IMR-90 (cell line): ENCODE data around the gene CHMP1B. TPM values are rescaled to one million over a fixed set of nuclear protein-coding genes. Genes with fewer than 3 reads are reported as not detected.

ENCODE experiments used
- ATAC-seq: fragments of 200-7000 bp; cut with Tn5 transposase; 2 replicates; pipeline ENCODE4 v1.9.1; 2020; ENCODE audit warnings: low read depth, mild to moderate bottlenecking, moderate library complexity
- BruUV-seq: library from RNA; stranded (reverse); fragments of 400-500 nt; replicated peaks from 2 replicates; lab custom pipeline; 2021; lab: Mats Ljungman, UMichigan
- CTCF ChIA-PET: fragments of 300-600 bp; formaldehyde crosslinking; extraction: SDS; loops from one replicate; lab custom pipeline; 2021; ENCODE audit warnings: antibody characterized with exemption; lab: Yijun Ruan, JAX
- POLR2A ChIA-PET: fragments of 300-600 bp; sonication (Branson Sonifier 250); formaldehyde crosslinking; loops from one replicate; lab custom pipeline; 2022; ENCODE audit warnings: antibody characterized with exemption; ENCODE audit not compliant: unreplicated experiment; lab: Charles Lee
- DNase-seq: peaks from one replicate; pipeline ENCODE4 v3.0.0; 2013
- H2AFZ ChIP-seq: replicated peaks from 2 replicates; pipeline ENCODE3; 2013; ENCODE audit warnings: low read length, mild to moderate bottlenecking; ENCODE audit not compliant: poor library complexity
- H2AK5ac ChIP-seq: 2 replicates; pipeline ENCODE4 v1.6.1; 2013; ENCODE audit warnings: low read depth, low read length, inconsistent platforms
- H2AK9ac ChIP-seq: replicated peaks from 2 replicates; pipeline ENCODE3; 2013; ENCODE audit warnings: mild to moderate bottlenecking, low read depth, low read length, moderate library complexity; ENCODE audit not compliant: poor library complexity
- H2BK120ac ChIP-seq: 2 replicates; pipeline ENCODE4 v1.6.1; 2013; ENCODE audit warnings: low read depth, low read length, inconsistent platforms
- H2BK15ac ChIP-seq: 3 replicates; pipeline ENCODE4 v1.6.1; 2013; ENCODE audit warnings: low read depth, low read length, inconsistent platforms
- H2BK20ac ChIP-seq: 2 replicates; pipeline ENCODE4 v1.6.1; 2013; ENCODE audit warnings: low read depth, mild to moderate bottlenecking, inconsistent platforms, low read length, moderate library complexity
- H2BK5ac ChIP-seq: 2 replicates; pipeline ENCODE4 v1.6.1; 2013; ENCODE audit warnings: mild to moderate bottlenecking, low read depth, low read length, inconsistent platforms; ENCODE audit not compliant: poor library complexity, severe bottlenecking
- H3K14ac ChIP-seq: replicated peaks from 2 replicates; pipeline ENCODE4 v1.6.1; 2013; ENCODE audit warnings: low read depth, low read length, inconsistent platforms
- H3K18ac ChIP-seq: 2 replicates; pipeline ENCODE4 v1.6.1; 2013; ENCODE audit warnings: low read depth, low read length, control low read depth
- H3K23ac ChIP-seq: 2 replicates; pipeline ENCODE4 v1.6.1; 2013; ENCODE audit warnings: low read depth, low read length, inconsistent platforms
- H3K27ac ChIP-seq: 2 replicates; pipeline ENCODE4 v1.5.1; 2013; ENCODE audit warnings: mild to moderate bottlenecking, control low read depth, low read length; ENCODE audit not compliant: insufficient read depth
- H3K27me3 ChIP-seq: 2 replicates; pipeline ENCODE4 v1.6.1; 2013; ENCODE audit warnings: low read length; ENCODE audit not compliant: control insufficient read depth, insufficient read depth
- H3K36me3 ChIP-seq: 2 replicates; pipeline ENCODE4 v1.6.1; 2013; ENCODE audit warnings: low read length, mixed read lengths; ENCODE audit not compliant: control insufficient read depth, insufficient read depth
- H3K4ac ChIP-seq: 2 replicates; pipeline ENCODE4 v1.6.1; 2013; ENCODE audit warnings: low read depth, low read length, inconsistent platforms
- H3K4me1 ChIP-seq: 2 replicates; pipeline ENCODE4 v1.6.1; 2013; ENCODE audit warnings: low read length, mixed read lengths; ENCODE audit not compliant: control insufficient read depth, insufficient read depth
- H3K4me2 ChIP-seq: 2 replicates; pipeline ENCODE4 v1.6.1; 2013; ENCODE audit warnings: low read depth, mild to moderate bottlenecking, control low read depth, low read length, moderate library complexity
- H3K4me3 ChIP-seq: 2 replicates; pipeline ENCODE4 v1.5.1; 2013; ENCODE audit warnings: low read depth, mild to moderate bottlenecking, control low read depth, low read length, moderate library complexity; ENCODE audit not compliant: insufficient read depth
- H3K56ac ChIP-seq: 2 replicates; pipeline ENCODE4 v1.6.1; 2013; ENCODE audit warnings: low read length, inconsistent platforms; ENCODE audit not compliant: insufficient read depth; ENCODE audit errors: extremely low read depth
- H3K79me1 ChIP-seq, 2 experiments: 2 replicates each; pipeline ENCODE4 v1.6.1; 2013; ENCODE audit warnings: low read length in 2 of 2, inconsistent platforms in 1 of 2, low read depth in 1 of 2
- H3K9ac ChIP-seq: 2 replicates; pipeline ENCODE4 v1.6.1; 2013; ENCODE audit warnings: low read depth, low read length, control low read depth
- H3K9me1 ChIP-seq: 2 replicates; pipeline ENCODE4 v1.6.1; 2013; ENCODE audit warnings: low read length, inconsistent platforms; ENCODE audit not compliant: insufficient read depth
- H3K9me3 ChIP-seq: 2 replicates; pipeline ENCODE4 v1.6.1; 2013; ENCODE audit warnings: low read length; ENCODE audit not compliant: control insufficient read depth, insufficient read depth
- H4K20me1 ChIP-seq: 2 replicates; pipeline ENCODE4 v1.6.1; 2013; ENCODE audit warnings: low read length, inconsistent platforms; ENCODE audit not compliant: insufficient read depth
- H4K5ac ChIP-seq: 2 replicates; pipeline ENCODE4 v1.6.1; 2013; ENCODE audit warnings: mild to moderate bottlenecking, low read depth, low read length, control low read depth
- H4K8ac ChIP-seq, 2 experiments: 2 replicates each; pipeline ENCODE4 v1.6.1; 2013; ENCODE audit warnings: low read depth in 2 of 2, low read length in 2 of 2, control low read depth in 1 of 2, inconsistent platforms in 1 of 2
- H4K91ac ChIP-seq: 2 replicates; pipeline ENCODE4 v1.6.1; 2013; ENCODE audit warnings: low read depth, low read length, inconsistent platforms; ENCODE audit not compliant: insufficient read depth
- BHLHE40 ChIP-seq: fragments of 150-350 bp; IDR thresholded peaks from 2 replicates; pipeline ENCODE4 v1.6.1; 2016; ENCODE audit warnings: mild to moderate bottlenecking, low read depth, low read length
- CEBPB ChIP-seq: IDR thresholded peaks from 2 replicates; pipeline ENCODE4 v1.6.1; 2012; ENCODE audit warnings: low read depth, low read length, improper control_type of control experiment
- CHD1 ChIP-seq: IDR thresholded peaks from 2 replicates; pipeline ENCODE4 v1.6.1; 2012; ENCODE audit warnings: low read depth, low read length, improper control_type of control experiment
- CTCF ChIP-seq: conservative IDR thresholded peaks from 2 replicates; pipeline ENCODE4 v1.5.1; 2012; ENCODE audit warnings: mild to moderate bottlenecking, low read depth, low read length, improper control_type of control experiment
- ELK1 ChIP-seq: fragments of 150-350 bp; IDR thresholded peaks from 2 replicates; pipeline ENCODE4 v1.6.1; 2016; ENCODE audit warnings: low read depth, mild to moderate bottlenecking, low read length, moderate library complexity, borderline replicate concordance
- FOS ChIP-seq: fragments of 150-350 bp; IDR thresholded peaks from 2 replicates; pipeline ENCODE4 v1.6.1; 2016; ENCODE audit warnings: low read depth, low read length
- MAFK ChIP-seq: IDR thresholded peaks from 2 replicates; pipeline ENCODE4 v1.6.1; 2012; ENCODE audit warnings: low read depth, low read length, improper control_type of control experiment
- MAZ ChIP-seq: IDR thresholded peaks from 2 replicates; pipeline ENCODE4 v1.6.1; 2012; ENCODE audit warnings: low read depth, mild to moderate bottlenecking, low read length, improper control_type of control experiment, moderate library complexity, borderline replicate concordance
- MXI1 ChIP-seq: IDR thresholded peaks from 2 replicates; pipeline ENCODE4 v1.6.1; 2012; ENCODE audit warnings: low read depth, mild to moderate bottlenecking, low read length, moderate library complexity, borderline replicate concordance
- NFE2L2 ChIP-seq: fragments of 150-350 bp; IDR thresholded peaks from 2 replicates; pipeline ENCODE4 v1.6.1; 2016; ENCODE audit warnings: low read depth, mild to moderate bottlenecking, low read length
- POLR2A ChIP-seq: IDR thresholded peaks from 2 replicates; pipeline ENCODE4 v1.6.1; 2012; ENCODE audit warnings: mild to moderate bottlenecking, low read depth, low read length
- RAD21 ChIP-seq: IDR thresholded peaks from 2 replicates; pipeline ENCODE4 v1.6.1; 2012; ENCODE audit warnings: low read length, improper control_type of control experiment
- RCOR1 ChIP-seq: IDR thresholded peaks from 2 replicates; pipeline ENCODE4 v1.6.1; 2012; ENCODE audit warnings: mild to moderate bottlenecking, low read length, improper control_type of control experiment; ENCODE audit not compliant: insufficient replicate concordance
- RFX5 ChIP-seq: IDR thresholded peaks from 2 replicates; pipeline ENCODE4 v1.8.0; 2012; ENCODE audit warnings: low read depth, mild to moderate bottlenecking, low read length, moderate library complexity
- SMC3 ChIP-seq: fragments of 150-350 bp; IDR thresholded peaks from 2 replicates; pipeline ENCODE4 v1.6.1; 2016; ENCODE audit warnings: low read depth, mild to moderate bottlenecking, antibody characterized with exemption, low read length, moderate library complexity
- USF2 ChIP-seq: fragments of 150-350 bp; IDR thresholded peaks from 2 replicates; pipeline ENCODE4 v1.6.1; 2017; ENCODE audit warnings: mild to moderate bottlenecking, antibody characterized with exemption, low read length, low read depth
- WGBS, 2 experiments: methylation state at CpG; one replicate each; pipeline versions ENCODE4 v1.1.5 to v1.1.7; 2013; ENCODE audit warnings: missing lambda C conversion rate in 2 of 2; ENCODE audit not compliant: insufficient read length in 1 of 2; ENCODE audit errors: extremely low coverage in 2 of 2; 5-methylcytosine and 5-hydroxymethylcytosine counted together
- dilution Hi-C: fragments of 300-500 bp; cut with HindIII; formaldehyde crosslinking; loops from one replicate; pipeline ENCODE4 v1.14.3; 2018; ENCODE audit warnings: low sequenced_read_pairs; ENCODE audit not compliant: unreplicated experiment
- in situ Hi-C: fragments of 300-500 bp; cut with MboI; formaldehyde crosslinking; loops from 3 replicates; pipeline ENCODE4 v1.14.3; 2019; ENCODE audit warnings: low sequenced_read_pairs, inconsistent platforms, mixed read lengths
- intact Hi-C: fragments of 100-400 bp; cut with micrococcal nuclease; formaldehyde crosslinking; loops from 2 replicates; pipeline ENCODE4 v1.10.0; 2022
- polyA plus RNA-seq, 3 experiments: library from polyadenylated mRNA; depleted of rRNA; stranded (reverse); fragments of >200 nt; gene quantifications; 2 replicates each; pipeline ENCODE4 v1.2.3, GENCODE V29; 2012; ENCODE audit warnings: low replicate concordance in 1 of 3
- total RNA-seq: library from RNA; depleted of rRNA; stranded (reverse); fragments of >200 nt; gene quantifications from 2 replicates; pipeline ENCODE4 v1.2.3, GENCODE V29; 2012

The CHMP1B gene
- total and polyA plus RNA-seq, 2 of the 4 experiments (the other 2 are of a cell fraction), result 21.1 to 39.4 TPM

GRCh38 chr18:11886577-11887110 lies 35.4 kb downstream of the CHMP1B start:
- H3K9me3 ChIP-seq, result no peaks in the 10 kb centered on the region
- H3K4me2 ChIP-seq, result no peak overlapping the region
- no peaks in the 10 kb centered on the region for H3K27me3 ChIP-seq
- no peaks in the 10 kb centered on the region for H3K4me1 ChIP-seq
- H4K91ac ChIP-seq, result no peak overlapping the region; the same call in 1 of the 2 replicates
- no peak overlapping the region for H2BK15ac ChIP-seq
- H2AK5ac ChIP-seq, result peak overlapping the region; percentile 8; the same call in 1 of the 2 replicates
- peaks cover 6% of the 10 kb centered on the region for H3K9me1 ChIP-seq
- no peak for TF ChIP-seq CEBPB
- no peak for TF ChIP-seq CTCF
- TF ChIP-seq FOS, result no peak
- TF ChIP-seq MXI1, result no peak
- TF ChIP-seq POLR2A, result no peak
- TF ChIP-seq NFE2L2, result no peak
- TF ChIP-seq MAFK, result no peak
- no peak for TF ChIP-seq SMC3
- TF ChIP-seq MAZ, result no peak
- TF ChIP-seq USF2, result no peak
- TF ChIP-seq CHD1, result no peak
- no peak for TF ChIP-seq ELK1
- TF ChIP-seq BHLHE40, result no peak
- TF ChIP-seq RFX5, result no peak
- no peak for TF ChIP-seq RCOR1
- no peak for TF ChIP-seq RAD21
- no peak overlapping the region for H3K23ac ChIP-seq
- dilution Hi-C loops, result no loop called here
- peaks cover 32% of the 10 kb centered on the region for H3K36me3 ChIP-seq
- no peak overlapping the region for H2BK120ac ChIP-seq
- no peak for ATAC-seq
- H3K9ac ChIP-seq, result no peak overlapping the region
- in situ Hi-C loops, result no loop called here
- DNase-seq, result no peak
- H4K5ac ChIP-seq, result no peak overlapping the region
- H2BK5ac ChIP-seq, result no peak overlapping the region
- no peak overlapping the region for H3K4me3 ChIP-seq
- 81% methylated on average over 5 of the region's 19 CpGs; no CpG with 5 or more reads in 1 of the 2 experiments for WGBS, 2 experiments
- no peaks in the 10 kb centered on the region for H4K20me1 ChIP-seq
- BruUV-seq, result no TSS peak
- H3K14ac ChIP-seq, result no peak overlapping the region
- no peak overlapping the region for H3K27ac ChIP-seq
- ChIA-PET CTCF (no interaction called here), POLR2A (no interaction called here)
- no peaks in the 10 kb centered on the region for H3K79me1 ChIP-seq
- intact Hi-C loops, result no loop called here
- H2BK20ac ChIP-seq, result no peak overlapping the region
- H3K4ac ChIP-seq, result no peak overlapping the region
- no peak overlapping the region for H3K18ac ChIP-seq
- no peak overlapping the region for H2AFZ ChIP-seq
- no peak overlapping the region for H2AK9ac ChIP-seq
- no peak overlapping the region for H3K56ac ChIP-seq
- no peak overlapping the region for H4K8ac ChIP-seq
